Neural cell (in vitro differentiated cells): ENCODE measurements around the gene KCTD16.

Experiments
- EP300 ChIP-seq: fragments of 450-650 bp; conservative IDR thresholded peaks from 2 replicates; pipeline ENCODE4 v1.6.1; 2014; ENCODE audit warnings: antibody characterized with exemption, mild to moderate bottlenecking, moderate library complexity; ENCODE audit not compliant: poor library complexity, severe bottlenecking
- POLR2AphosphoS5 ChIP-seq: IDR thresholded peaks from 2 replicates; pipeline ENCODE4 v1.6.1; 2012
- RAD21 ChIP-seq: fragments of 450-650 bp; conservative IDR thresholded peaks from 2 replicates; pipeline ENCODE4 v1.6.1; 2014; ENCODE audit warnings: antibody characterized with exemption, mild to moderate bottlenecking, moderate library complexity
- REST ChIP-seq: IDR thresholded peaks from 2 replicates; pipeline ENCODE4 v1.6.1; 2012; ENCODE audit warnings: borderline replicate concordance
- TAF1 ChIP-seq: IDR thresholded peaks from 2 replicates; pipeline ENCODE4 v1.6.1; 2012; ENCODE audit warnings: low read depth
- TF ChIP-seq, protein P1 (sequence below): fragments of 450-650 bp; IDR thresholded peaks from 2 replicates; pipeline ENCODE4 v1.5.1; 2014; ENCODE audit warnings: antibody characterized with exemption, mild to moderate bottlenecking, moderate library complexity; ENCODE audit not compliant: poor library complexity, severe bottlenecking

DNA sequence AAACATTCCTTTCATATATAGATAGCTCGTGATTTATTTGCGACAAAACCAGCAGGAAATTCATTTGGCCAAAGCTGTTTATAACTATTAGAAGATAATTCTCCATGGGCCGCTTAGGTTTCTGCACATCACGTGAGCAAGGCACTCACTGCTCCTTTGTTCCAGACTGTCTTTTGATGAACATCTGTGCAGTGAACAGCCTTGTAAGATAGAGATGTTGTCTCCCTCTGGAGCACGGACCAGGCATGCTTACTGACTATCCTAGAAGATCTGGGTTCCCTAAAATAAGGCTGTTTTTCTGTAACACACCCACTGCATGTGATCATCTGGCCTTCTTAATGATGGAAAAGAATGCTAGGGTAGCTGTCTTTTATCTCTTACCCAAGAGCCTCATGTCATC lies 31.1 kb upstream of the KCTD16 start:
- TF ChIP-seq EP300 (no peak), POLR2AphosphoS5 (no peak), RAD21 (no peak), TAF1 (no peak), REST (no peak)
- TF ChIP-seq, protein P1, sequence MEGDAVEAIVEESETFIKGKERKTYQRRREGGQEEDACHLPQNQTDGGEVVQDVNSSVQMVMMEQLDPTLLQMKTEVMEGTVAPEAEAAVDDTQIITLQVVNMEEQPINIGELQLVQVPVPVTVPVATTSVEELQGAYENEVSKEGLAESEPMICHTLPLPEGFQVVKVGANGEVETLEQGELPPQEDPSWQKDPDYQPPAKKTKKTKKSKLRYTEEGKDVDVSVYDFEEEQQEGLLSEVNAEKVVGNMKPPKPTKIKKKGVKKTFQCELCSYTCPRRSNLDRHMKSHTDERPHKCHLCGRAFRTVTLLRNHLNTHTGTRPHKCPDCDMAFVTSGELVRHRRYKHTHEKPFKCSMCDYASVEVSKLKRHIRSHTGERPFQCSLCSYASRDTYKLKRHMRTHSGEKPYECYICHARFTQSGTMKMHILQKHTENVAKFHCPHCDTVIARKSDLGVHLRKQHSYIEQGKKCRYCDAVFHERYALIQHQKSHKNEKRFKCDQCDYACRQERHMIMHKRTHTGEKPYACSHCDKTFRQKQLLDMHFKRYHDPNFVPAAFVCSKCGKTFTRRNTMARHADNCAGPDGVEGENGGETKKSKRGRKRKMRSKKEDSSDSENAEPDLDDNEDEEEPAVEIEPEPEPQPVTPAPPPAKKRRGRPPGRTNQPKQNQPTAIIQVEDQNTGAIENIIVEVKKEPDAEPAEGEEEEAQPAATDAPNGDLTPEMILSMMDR: peak; percentile 23
